ENCODE data around the gene TDRD9.

DNA sequence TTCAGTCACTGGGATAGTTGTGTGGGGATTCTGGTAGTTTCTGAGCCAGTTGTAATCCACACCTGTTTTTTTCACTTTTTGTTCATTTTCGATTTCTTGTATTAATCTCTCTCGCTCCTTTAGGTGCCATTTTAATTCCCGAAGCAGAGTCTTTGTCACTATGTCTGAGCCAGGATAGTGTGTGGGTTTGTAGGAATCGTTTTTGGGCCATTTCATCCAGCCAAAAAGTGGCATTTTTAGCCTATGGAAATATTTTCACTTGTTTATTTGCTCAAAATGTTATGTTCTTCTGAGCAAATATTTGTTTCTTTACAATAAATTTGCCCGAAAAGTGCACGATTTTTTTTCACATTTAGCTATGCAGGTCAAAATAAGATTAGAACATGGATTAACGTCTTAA, 13.2 kb downstream of the TDRD9 start:
- TF ChIP-seq POLR2A (IDR thresholded peaks at IDR 0.05) = no peak
- TF ChIP-seq, protein P1, sequence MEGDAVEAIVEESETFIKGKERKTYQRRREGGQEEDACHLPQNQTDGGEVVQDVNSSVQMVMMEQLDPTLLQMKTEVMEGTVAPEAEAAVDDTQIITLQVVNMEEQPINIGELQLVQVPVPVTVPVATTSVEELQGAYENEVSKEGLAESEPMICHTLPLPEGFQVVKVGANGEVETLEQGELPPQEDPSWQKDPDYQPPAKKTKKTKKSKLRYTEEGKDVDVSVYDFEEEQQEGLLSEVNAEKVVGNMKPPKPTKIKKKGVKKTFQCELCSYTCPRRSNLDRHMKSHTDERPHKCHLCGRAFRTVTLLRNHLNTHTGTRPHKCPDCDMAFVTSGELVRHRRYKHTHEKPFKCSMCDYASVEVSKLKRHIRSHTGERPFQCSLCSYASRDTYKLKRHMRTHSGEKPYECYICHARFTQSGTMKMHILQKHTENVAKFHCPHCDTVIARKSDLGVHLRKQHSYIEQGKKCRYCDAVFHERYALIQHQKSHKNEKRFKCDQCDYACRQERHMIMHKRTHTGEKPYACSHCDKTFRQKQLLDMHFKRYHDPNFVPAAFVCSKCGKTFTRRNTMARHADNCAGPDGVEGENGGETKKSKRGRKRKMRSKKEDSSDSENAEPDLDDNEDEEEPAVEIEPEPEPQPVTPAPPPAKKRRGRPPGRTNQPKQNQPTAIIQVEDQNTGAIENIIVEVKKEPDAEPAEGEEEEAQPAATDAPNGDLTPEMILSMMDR (IDR thresholded peaks at IDR 0.05 in 4 of 5, conservative IDR thresholded peaks at IDR 0.05 in 1 of 5) = no peak
